ENCODE data around the gene TMEM213.

TMEM213 gene, protein sequence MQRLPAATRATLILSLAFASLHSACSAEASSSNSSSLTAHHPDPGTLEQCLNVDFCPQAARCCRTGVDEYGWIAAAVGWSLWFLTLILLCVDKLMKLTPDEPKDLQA

GRCh38 chr7:138797715-138798320 is at the start of gene TMEM213, which contains the start of gene ATP6V0A4:
Gene TMEM213 (plus strand): TSS chr7:138797994. CDS start chr7:138798105, 111 bp downstream.
Gene ATP6V0A4 (minus strand): TSS chr7:138798196. CDS start chr7:138771247, 26,949 bp downstream.
- FAIRE-seq (no peak), DNase-seq (ENCODE audit: insufficient read length, low spot score) (no peak)

- FAIRE-seq = no peak
- no peak for DNase-seq (ENCODE audit: insufficient read length, low spot score)
These were observed 49.1 kb upstream of the TMEM213 start for GRCh38 chr7:138748666-138749065.

DNA sequence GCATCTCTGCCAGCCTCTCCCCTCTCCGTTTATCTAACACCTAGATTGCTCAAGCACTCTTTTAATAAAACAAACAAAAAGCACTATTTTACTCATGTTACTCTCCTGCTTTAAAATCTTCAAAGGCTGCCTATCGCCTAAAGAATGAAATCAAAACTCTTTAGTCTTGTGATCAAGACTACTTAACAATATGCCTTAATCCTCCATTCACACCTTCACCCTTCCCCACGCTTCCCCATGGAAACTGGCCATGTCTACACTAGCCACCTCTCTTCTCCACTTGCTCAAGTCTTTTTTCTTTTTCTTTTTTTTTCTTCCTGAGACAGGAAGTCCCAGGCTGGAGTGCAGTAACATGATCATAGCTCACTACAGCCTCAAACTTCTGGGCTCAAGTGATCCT is 47.8 kb upstream of the TMEM213 start:
- DNase-seq (ENCODE audit: insufficient read length, low spot score) = no peak
- FAIRE-seq = no peak

GRCh38 chr7:138750473-138750872 is 47.3 kb upstream of the TMEM213 start:
- FAIRE-seq (no peak), DNase-seq (ENCODE audit: insufficient read length, low spot score) (no peak)

DNA sequence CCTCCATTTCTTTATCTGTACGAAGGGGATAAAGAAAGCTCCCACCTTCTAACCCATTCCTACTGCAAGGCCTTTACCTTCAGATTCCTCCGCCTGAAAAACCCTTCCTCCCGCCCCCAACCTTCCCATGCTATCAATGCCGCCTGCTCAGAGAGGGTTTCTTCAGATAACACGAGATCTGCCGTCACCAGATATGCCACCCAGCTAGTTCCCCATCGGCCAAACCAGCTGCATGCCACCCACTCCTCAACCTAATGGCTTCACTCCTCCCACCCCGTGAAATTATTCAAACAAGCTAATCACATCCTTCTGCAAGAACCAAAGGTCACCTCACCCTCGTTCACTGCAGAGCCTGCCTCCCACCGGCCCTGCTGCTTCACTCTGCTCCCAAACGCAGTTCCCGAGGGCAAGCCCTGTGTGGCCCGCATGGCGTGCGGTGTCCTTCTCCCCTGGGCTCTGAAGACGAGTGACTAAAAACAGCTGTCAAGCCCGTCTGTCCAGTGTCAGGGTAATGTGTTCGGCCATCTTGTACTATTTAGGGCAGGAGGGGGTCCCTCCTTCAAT is 46.8 kb upstream of the TMEM213 start:
- FAIRE-seq (no peak), DNase-seq (ENCODE audit: insufficient read length, low spot score) (no peak)

GRCh38 chr7:138752518-138753149 is 45.2 kb upstream of the TMEM213 start:
- DNase-seq (ENCODE audit: insufficient read length, low spot score) (no peak), FAIRE-seq (no peak)

DNA sequence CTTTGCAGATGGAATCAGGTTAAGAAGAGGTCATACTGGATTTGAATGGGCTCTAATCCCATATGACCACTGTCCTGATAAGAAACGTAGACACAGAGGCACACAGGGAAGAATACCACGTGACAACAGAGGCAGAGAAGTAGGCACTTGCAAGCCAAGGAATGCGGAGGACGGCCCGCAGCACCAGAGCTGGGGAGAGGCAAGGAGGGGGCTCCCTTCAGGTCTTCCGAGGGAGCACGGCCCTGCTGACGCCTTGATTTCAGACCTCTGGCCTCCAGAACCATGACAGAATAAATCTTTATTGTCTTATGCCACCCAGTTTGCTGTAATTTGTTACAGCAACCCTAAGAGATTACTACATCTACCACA is 44.7 kb upstream of the TMEM213 start:
- DNase-seq (ENCODE audit: insufficient read length, low spot score) (no peak), FAIRE-seq (no peak)

GRCh38 chr7:138753610-138754009 is 44.2 kb upstream of the TMEM213 start:
- FAIRE-seq (no peak), DNase-seq (ENCODE audit: insufficient read length, low spot score) (no peak)

DNA sequence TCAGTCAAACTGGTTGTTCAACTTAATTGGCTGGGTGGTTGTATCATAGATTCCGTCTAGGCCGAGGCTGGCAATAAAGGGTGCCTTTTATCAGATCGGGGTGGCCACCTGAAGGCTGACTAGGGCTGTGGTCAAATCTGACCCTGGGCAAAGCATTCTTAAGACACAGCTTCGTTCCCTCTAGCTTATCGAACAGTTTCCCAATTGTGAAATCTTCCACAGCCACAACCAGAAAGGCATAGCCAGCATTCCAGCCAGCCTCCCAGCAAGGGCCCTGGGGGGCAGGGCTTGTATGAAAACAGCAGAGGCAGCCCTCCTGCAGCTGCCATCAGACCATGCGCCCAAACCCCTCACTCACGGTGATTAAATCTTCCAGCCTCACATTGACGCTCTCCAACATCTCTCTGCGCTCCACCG is 42.5 kb upstream of the TMEM213 start:
- DNase-seq (ENCODE audit: insufficient read length, low spot score) = no peak
- no peak for FAIRE-seq

DNA sequence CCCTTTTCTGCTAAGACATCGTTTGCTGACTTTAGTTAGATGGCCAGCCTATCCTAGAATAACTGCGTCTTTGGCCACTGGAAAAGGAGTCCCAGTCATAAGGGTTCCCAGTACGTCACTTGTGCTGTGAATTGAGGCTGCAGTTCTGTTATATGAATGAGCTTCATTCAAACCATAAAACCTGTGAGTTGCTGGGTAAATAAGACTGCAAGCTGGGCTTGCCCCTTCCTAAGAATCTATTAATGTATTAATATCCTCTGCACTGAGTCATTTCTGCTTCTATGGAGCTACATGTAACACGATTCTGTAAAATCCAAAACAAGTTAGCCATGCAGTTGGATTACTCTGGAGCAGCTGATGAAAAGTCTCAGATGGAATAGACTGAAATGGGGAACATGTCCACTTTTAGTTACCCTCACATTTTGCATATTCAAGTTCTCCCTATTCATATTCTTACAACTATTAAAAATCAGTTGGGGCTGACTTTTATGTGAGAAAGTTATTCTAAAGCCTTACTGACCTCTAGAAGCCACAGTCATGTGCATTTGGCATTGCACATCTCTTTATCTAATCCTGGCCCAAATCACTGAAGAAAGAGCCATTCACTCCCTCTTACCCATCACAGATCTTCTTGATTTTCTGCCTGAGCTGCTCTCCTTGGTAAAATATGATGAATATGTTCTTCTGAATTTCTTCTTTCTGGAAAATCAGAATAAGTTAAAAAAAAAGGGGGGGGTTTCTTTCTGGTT is 41.8 kb upstream of the TMEM213 start:
- no peak for FAIRE-seq
- no peak for DNase-seq (ENCODE audit: insufficient read length, low spot score)

GRCh38 chr7:138756591-138757242 is 41.1 kb upstream of the TMEM213 start:
- FAIRE-seq (no peak), DNase-seq (ENCODE audit: insufficient read length, low spot score) (no peak)

- DNase-seq (ENCODE audit: insufficient read length, low spot score) (no peak), FAIRE-seq (no peak)
These were observed 29.6 kb upstream of the TMEM213 start for GRCh38 chr7:138768241-138768640.

DNA sequence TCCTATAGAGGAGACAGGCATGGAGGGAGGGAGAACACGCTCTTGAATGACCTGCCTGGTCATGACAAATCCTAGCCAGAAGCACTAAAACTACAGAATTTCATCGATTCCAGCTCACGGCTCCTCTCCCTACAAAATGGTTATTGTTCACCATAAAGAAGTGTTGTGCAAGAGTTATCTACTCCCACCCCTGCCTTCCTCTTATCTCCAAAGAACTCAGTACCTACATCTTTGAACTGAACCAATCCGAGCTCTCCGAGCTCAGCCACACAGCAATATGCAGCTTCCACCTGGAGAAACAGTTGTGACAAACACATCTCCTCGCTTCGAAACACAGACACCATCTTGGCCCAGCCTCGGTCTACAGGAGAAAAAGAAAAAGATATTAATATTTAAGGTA is 26.9 kb upstream of the TMEM213 start:
- no peak for DNase-seq (ENCODE audit: insufficient read length, low spot score)
- FAIRE-seq = no peak

DNA sequence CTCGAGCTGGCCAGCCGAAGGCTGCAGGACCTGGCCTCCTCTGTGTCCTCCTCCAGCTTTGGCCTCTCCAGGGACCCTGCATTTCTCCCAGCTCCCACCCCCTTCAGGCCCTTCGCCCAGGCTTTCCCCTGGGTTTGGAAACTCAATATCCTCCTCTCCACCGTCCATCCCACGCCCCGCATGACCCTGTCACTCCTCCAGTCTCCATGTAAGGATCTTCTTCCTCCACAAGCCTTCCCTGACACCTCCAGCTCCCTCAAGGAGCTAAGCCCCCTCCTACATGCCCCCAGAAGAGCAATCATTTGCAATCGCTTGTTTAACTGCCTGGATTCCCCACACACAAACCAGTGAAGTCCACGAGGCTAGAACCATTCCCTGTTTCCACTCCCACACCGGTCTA is 24.6 kb upstream of the TMEM213 start:
- DNase-seq (ENCODE audit: insufficient read length, low spot score) (no peak), FAIRE-seq (no peak)

- DNase-seq (ENCODE audit: insufficient read length, low spot score) = no peak
- FAIRE-seq = no peak
These were observed 24.0 kb upstream of the TMEM213 start for GRCh38 chr7:138773817-138774216.

- no peak for DNase-seq (ENCODE audit: insufficient read length, low spot score)
- no peak for FAIRE-seq
These were observed 21.5 kb upstream of the TMEM213 start for GRCh38 chr7:138776166-138776833.

DNA sequence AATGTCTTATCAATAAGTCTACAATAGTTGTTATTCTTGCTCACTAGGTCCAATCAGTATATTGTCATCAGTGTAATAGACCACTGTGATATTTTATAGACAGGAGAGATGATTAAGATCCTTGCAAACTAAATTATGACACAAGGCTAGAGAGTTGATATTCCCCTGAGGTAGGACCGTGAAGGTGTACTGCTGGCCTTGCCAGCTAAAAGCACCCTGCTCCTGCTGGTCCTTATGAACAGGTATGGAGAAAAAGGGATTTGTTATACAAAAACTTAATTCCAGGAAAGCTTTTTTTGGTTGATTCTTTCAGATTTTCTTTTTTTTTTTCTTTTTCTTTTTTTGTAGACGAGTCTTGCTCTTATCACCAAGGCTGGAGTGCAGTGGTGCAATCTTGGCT is 16.8 kb upstream of the TMEM213 start:
- DNase-seq (ENCODE audit: insufficient read length, low spot score) = no peak
- no peak for FAIRE-seq

GRCh38 chr7:138784692-138785091 is 13.1 kb upstream of the TMEM213 start:
- no peak for DNase-seq (ENCODE audit: insufficient read length, low spot score)
- FAIRE-seq = no peak

GRCh38 chr7:138785587-138786437 is 12.0 kb upstream of the TMEM213 start:
- DNase-seq (ENCODE audit: insufficient read length, low spot score) (peak; percentile 48), FAIRE-seq (peak; percentile 81)
